GM23248 (cell line): ENCODE results near the gene NDUFA13. TPM values are rescaled to one million over a fixed set of nuclear protein-coding genes. Genes with fewer than 3 reads are reported as not detected.
A peak's percentile ranks its signal among the peaks of the same experiment; 100 is the strongest.

Experiments
- DNase-seq: peaks from one replicate; pipeline ENCODE4 v3.0.0-alpha.2; 2015
- H2AFZ ChIP-seq: fragments of 200-600 bp; sonication (generic); 2 replicates; pipeline ENCODE4 v1.6.1; 2016; ENCODE audit warnings: antibody characterized with exemption
- H3F3A ChIP-seq: fragments of 200-600 bp; sonication (generic); 2 replicates; pipeline ENCODE4 v1.6.1; 2016; ENCODE audit warnings: mild to moderate bottlenecking, antibody characterized with exemption, mixed run types; ENCODE audit not compliant: insufficient read depth
- H3K27ac ChIP-seq: fragments of 200-600 bp; sonication (generic); 2 replicates; pipeline ENCODE4 v1.5.1; 2016; ENCODE audit warnings: mild to moderate bottlenecking
- H3K27me3 ChIP-seq: fragments of 200-600 bp; sonication (generic); replicated peaks from 2 replicates; pipeline ENCODE4 v1.6.1; 2016; ENCODE audit warnings: mild to moderate bottlenecking; ENCODE audit not compliant: insufficient read depth
- H3K36me3 ChIP-seq: fragments of 200-600 bp; sonication (generic); 2 replicates; pipeline ENCODE4 v1.6.1; 2016; ENCODE audit warnings: low read depth, mild to moderate bottlenecking
- H3K4me1 ChIP-seq: fragments of 200-600 bp; sonication (generic); 2 replicates; pipeline ENCODE4 v1.6.1; 2016; ENCODE audit warnings: mild to moderate bottlenecking; ENCODE audit not compliant: insufficient read depth
- H3K4me2 ChIP-seq: fragments of 200-600 bp; sonication (generic); one replicate; pipeline ENCODE4 v1.6.1; 2016; ENCODE audit warnings: mild to moderate bottlenecking; ENCODE audit not compliant: unreplicated experiment
- H3K4me3 ChIP-seq: fragments of 200-600 bp; sonication (generic); 2 replicates; pipeline ENCODE4 v1.5.1; 2016; ENCODE audit warnings: mild to moderate bottlenecking
- H3K79me2 ChIP-seq: fragments of 200-600 bp; sonication (generic); 2 replicates; pipeline ENCODE4 v1.6.1; 2016; ENCODE audit warnings: mild to moderate bottlenecking; ENCODE audit not compliant: insufficient read depth
- H3K9ac ChIP-seq: fragments of 200-600 bp; sonication (generic); 2 replicates; pipeline ENCODE4 v1.6.1; 2016; ENCODE audit warnings: mild to moderate bottlenecking
- H3K9me2 ChIP-seq: fragments of 200-600 bp; sonication (generic); 2 replicates; pipeline ENCODE4 v1.6.1; 2016; ENCODE audit warnings: mixed run types, mild to moderate bottlenecking, moderate library complexity; ENCODE audit not compliant: insufficient read depth
- H3K9me3 ChIP-seq: fragments of 200-600 bp; sonication (generic); one replicate; pipeline ENCODE4 v1.6.1; 2017; ENCODE audit warnings: low read depth
- H4K20me1 ChIP-seq: fragments of 200-600 bp; sonication (generic); 2 replicates; pipeline ENCODE4 v1.6.0; 2016; ENCODE audit not compliant: insufficient read depth
- EZH2 ChIP-seq: fragments of 200-600 bp; sonication (generic); IDR thresholded peaks from 2 replicates; pipeline ENCODE4 v1.6.1; 2018; ENCODE audit warnings: antibody characterized with exemption, mild to moderate bottlenecking; ENCODE audit not compliant: insufficient read depth, poor library complexity, severe bottlenecking
- EZH2phosphoT487 ChIP-seq: fragments of 200-600 bp; sonication (generic); IDR thresholded peaks from 2 replicates; pipeline ENCODE4 v1.6.1; 2018; ENCODE audit warnings: antibody characterized with exemption, moderate library complexity, mild to moderate bottlenecking, low read depth; ENCODE audit not compliant: insufficient read depth
- WGBS, 2 experiments: methylation state at CpG; one replicate each; pipeline ENCODE4 v1.1.6; 2015 to 2017; ENCODE audit warnings: low lambda C conversion rate in 2 of 2, low coverage in 1 of 2; ENCODE audit errors: missing lambda C conversion rate in 2 of 2; 5-methylcytosine and 5-hydroxymethylcytosine counted together
- in situ Hi-C: fragments of 300-500 bp; cut with MboI; formaldehyde crosslinking; loops from 2 replicates; pipeline ENCODE4 v1.15.0; 2020
- polyA plus RNA-seq: library from polyadenylated mRNA; unstranded; fragments of >200 nt; fragmentation: Nextera tagmentation; extraction: Ambion mirVana; gene quantifications from 2 replicates; pipeline ENCODE4 v1.2.1, GENCODE V29; 2016
- total RNA-seq: library from RNA; depleted of rRNA; stranded (reverse); fragments of >200 nt; shearing (Covaris generic); gene quantifications from 2 replicates; pipeline ENCODE4 v1.2.3, GENCODE V29; 2014

Gene NDUFA13
- total and polyA plus RNA-seq, 2 experiments from 2014 or later: 92.4 to 466 TPM

- no peaks in the 10 kb centered on the region for H3K4me1 ChIP-seq
- H3K4me3 ChIP-seq: no peak overlapping the region
- no peak for TF ChIP-seq EZH2phosphoT487
- TF ChIP-seq EZH2: no peak
- H3K27ac ChIP-seq: no peak overlapping the region
- H3K9me3 ChIP-seq: no peaks in the 10 kb centered on the region
- no peaks in the 10 kb centered on the region for H4K20me1 ChIP-seq
- in situ Hi-C loops: no loop called here
- no peak overlapping the region for H3K4me2 ChIP-seq
- no peak overlapping the region for H2AFZ ChIP-seq
- peaks cover 100% of the 10 kb centered on the region for H3K79me2 ChIP-seq
- WGBS, 2 experiments: 73 to 76% methylated on average over 20 to 21 of the region's 21 CpGs
- H3K27me3 ChIP-seq: no peaks in the 10 kb centered on the region
- H3K9ac ChIP-seq: no peak overlapping the region
- no peaks in the 10 kb centered on the region; the same call in 1 of the 2 replicates for H3K36me3 ChIP-seq
- H3F3A ChIP-seq: 0 out of 2 replicates have a peak, but pooled peaks cover 5% of the 10 kb centered on the region
- no peak for DNase-seq
- no peaks in the 10 kb centered on the region for H3K9me2 ChIP-seq
These were observed 40.8 kb upstream of the NDUFA13 start for GRCh38 chr19:19475015-19475765.

GRCh38 chr19:19475849-19476828, 39.9 kb upstream of the NDUFA13 start:
- Histone ChIP-seq H4K20me1 (no peaks in the 10 kb centered on the region), H3K4me2 (no peak overlapping the region), H3K4me1 (no peaks in the 10 kb centered on the region), H3K9me2 (no peaks in the 10 kb centered on the region), H3K79me2 (peaks cover 100% of the 10 kb centered on the region), H3K27ac (no peak overlapping the region), H3K4me3 (no peak overlapping the region), H2AFZ (no peak overlapping the region), H3K9ac (no peak overlapping the region), H3K27me3 (no peaks in the 10 kb centered on the region), H3K9me3 (no peaks in the 10 kb centered on the region), H3K36me3 (no peaks in the 10 kb centered on the region; the same call in 1 of the 2 replicates), H3F3A (0 out of 2 replicates have a peak, but pooled peaks cover 5% of the 10 kb centered on the region)
- peak; percentile 31 for DNase-seq
- in situ Hi-C loops: no loop called here
- 89% methylated on average over 19 of the region's 19 CpGs for WGBS, 2 experiments
- no peak for TF ChIP-seq EZH2
- TF ChIP-seq EZH2phosphoT487: no peak

GRCh38 chr19:19477705-19478383, 38.2 kb upstream of the NDUFA13 start:
- Histone ChIP-seq H3K4me2 (no peak overlapping the region), H3K79me2 (peaks cover 100% of the 10 kb centered on the region), H3K27me3 (no peaks in the 10 kb centered on the region), H3K4me1 (no peaks in the 10 kb centered on the region), H3K36me3 (no peaks in the 10 kb centered on the region; the same call in 1 of the 2 replicates), H3K4me3 (no peak overlapping the region), H3K9ac (no peak overlapping the region), H4K20me1 (no peaks in the 10 kb centered on the region; the same call in 1 of the 2 replicates), H2AFZ (no peak overlapping the region), H3F3A (0 out of 2 replicates have a peak, but pooled peaks cover 5% of the 10 kb centered on the region), H3K9me2 (no peaks in the 10 kb centered on the region), H3K9me3 (no peaks in the 10 kb centered on the region), H3K27ac (no peak overlapping the region)
- TF ChIP-seq EZH2 (no peak), EZH2phosphoT487 (no peak)
- WGBS, 2 experiments: 90 to 93% methylated on average over 10 of the region's 10 CpGs
- in situ Hi-C loops: no loop called here
- DNase-seq: no peak

DNA sequence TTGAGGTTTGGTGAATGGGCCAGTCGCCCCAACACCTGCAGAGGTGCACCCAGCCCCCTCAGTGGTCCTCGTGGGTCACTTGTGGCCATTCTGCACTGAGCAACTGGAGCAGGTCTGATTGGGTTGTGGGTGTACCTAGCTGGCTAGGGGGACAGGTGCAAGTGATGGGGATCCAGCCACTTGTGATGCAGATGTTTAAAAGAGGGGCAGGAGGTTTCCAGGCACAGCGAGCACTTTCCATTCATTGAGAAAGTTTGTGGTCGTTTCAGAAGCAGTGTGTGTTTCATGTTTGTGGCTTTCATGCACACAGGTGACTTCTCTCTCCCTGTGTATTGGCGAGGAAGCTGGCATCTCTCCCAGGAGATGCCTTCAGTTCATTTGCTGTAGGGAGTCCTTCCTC, 35.3 kb upstream of the NDUFA13 start:
- no peak for TF ChIP-seq EZH2phosphoT487
- no peak for TF ChIP-seq EZH2

More for the DNA sequence above, 35.3 kb upstream of the NDUFA13 start:
- peaks cover 9% of the 10 kb centered on the region; the same call in 1 of the 2 replicates for H3F3A ChIP-seq
- 99 to 100% methylated on average over 5 of the region's 5 CpGs for WGBS, 2 experiments
- no peak overlapping the region for H3K4me3 ChIP-seq
- no peak overlapping the region for H3K27ac ChIP-seq
- H3K4me2 ChIP-seq: no peak overlapping the region
- DNase-seq: no peak
- peaks cover 10% of the 10 kb centered on the region for H3K4me1 ChIP-seq
- no peak overlapping the region for H2AFZ ChIP-seq
- H3K9me2 ChIP-seq: no peaks in the 10 kb centered on the region
- no peaks in the 10 kb centered on the region for H3K9me3 ChIP-seq
- no peaks in the 10 kb centered on the region for H3K27me3 ChIP-seq
- in situ Hi-C loops: no loop called here
- H3K9ac ChIP-seq: no peak overlapping the region
- H3K36me3 ChIP-seq: no peaks in the 10 kb centered on the region; the same call in 1 of the 2 replicates
- peaks cover 100% of the 10 kb centered on the region for H3K79me2 ChIP-seq
- no peaks in the 10 kb centered on the region; the same call in 1 of the 2 replicates for H4K20me1 ChIP-seq
